Gastrocnemius medialis (tissue), 4 donors: ENCODE data around the gene SUCLG1. TPM values are rescaled to one million over a fixed set of nuclear protein-coding genes. Genes with fewer than 3 reads are reported as not detected.

Experiments used
- ATAC-seq, 2 donors: fragments of 150-250 bp; one replicate each; pipeline ENCODE4 v1.9.1; 2016
- DNase-seq, 2 donors: peaks; one replicate each; pipeline ENCODE4 v3.0.0-alpha.2; 2019
- H3K27ac ChIP-seq, 4 donors: fragments of 200-600 bp; sonication (generic); 1 replicate in 1 of 4; 2 replicates in 3 of 4; pipeline ENCODE4 v1.5.1; 2016 to 2018; ENCODE audit warnings: mild to moderate bottlenecking in 2 of 4, moderate library complexity in 1 of 4
- H3K27me3 ChIP-seq, 3 donors: fragments of 200-600 bp; sonication (generic) in 2 of 3; 1 replicate in 1 of 3; 2 replicates in 2 of 3; pipeline versions ENCODE4 v1.5.1 to v1.6.0; 2016 to 2019; ENCODE audit warnings: mild to moderate bottlenecking in 1 of 3, moderate library complexity in 1 of 3
- H3K36me3 ChIP-seq, 2 donors: fragments of 200-600 bp; sonication (generic) in 1 of 2; one replicate each; pipeline ENCODE4 v1.5.1; 2017 to 2018
- H3K4me1 ChIP-seq, 2 donors: fragments of 200-600 bp; sonication (generic) in 1 of 2; one replicate each; pipeline ENCODE4 v1.5.1; 2016 to 2017; ENCODE audit warnings: mild to moderate bottlenecking in 2 of 2
- H3K4me3 ChIP-seq, 4 donors: fragments of 200-600 bp; sonication (generic) in 3 of 4; 1 replicate in 1 of 4; 2 replicates in 3 of 4; pipeline ENCODE4 v1.5.1; 2016 to 2019; ENCODE audit warnings: mild to moderate bottlenecking in 2 of 4
- H3K9me3 ChIP-seq, 3 donors: fragments of 200-600 bp; sonication (generic) in 2 of 3; 1 replicate in 1 of 3; 2 replicates in 2 of 3; pipeline ENCODE4 v1.5.1; 2016 to 2019
- POLR2A ChIP-seq, 2 donors: fragments of 450-650 bp; IDR thresholded peaks; one replicate each; pipeline ENCODE4 v1.6.1; 2017; ENCODE audit warnings: antibody characterized with exemption in 2 of 2, mild to moderate bottlenecking in 2 of 2, moderate library complexity in 2 of 2
- in situ Hi-C, 4 donors: fragments of 200-750 bp; cut with MboI; loops; one replicate each; pipeline versions ENCODE4 v1.15.0 to v1.8.0; 2017; ENCODE audit warnings: low sequenced_read_pairs in 4 of 4
- intact Hi-C: fragments of 100-400 bp; cut with DNase I; formaldehyde crosslinking; loops from one replicate; pipeline ENCODE4 v1.15.1; 2023; ENCODE audit warnings: low total_unique reads
- total RNA-seq, 4 donors: library from RNA; depleted of rRNA; stranded (reverse); fragments of >200 nt; gene quantifications; one replicate each; pipeline versions ENCODE4 v1.1.0 to v1.2.3, GENCODE V29; 2016
- TF ChIP-seq, protein P1 (sequence below), 5 experiments: fragments of 450-650 bp in 3 of 5; fragments of 200-600 bp in 2 of 5; sonication (generic) in 2 of 5; IDR thresholded peaks in 4 of 5; conservative IDR thresholded peaks in 1 of 5; 1 replicate in 4 of 5; 2 replicates in 1 of 5; pipeline ENCODE4 v1.5.1; 2016 to 2019; ENCODE audit warnings: antibody characterized with exemption in 5 of 5, mild to moderate bottlenecking in 3 of 5, moderate library complexity in 3 of 5

Gene SUCLG1
- total RNA-seq, 4 donors from 2014 or later, result 96.9 to 136 (median 117) TPM

DNA sequence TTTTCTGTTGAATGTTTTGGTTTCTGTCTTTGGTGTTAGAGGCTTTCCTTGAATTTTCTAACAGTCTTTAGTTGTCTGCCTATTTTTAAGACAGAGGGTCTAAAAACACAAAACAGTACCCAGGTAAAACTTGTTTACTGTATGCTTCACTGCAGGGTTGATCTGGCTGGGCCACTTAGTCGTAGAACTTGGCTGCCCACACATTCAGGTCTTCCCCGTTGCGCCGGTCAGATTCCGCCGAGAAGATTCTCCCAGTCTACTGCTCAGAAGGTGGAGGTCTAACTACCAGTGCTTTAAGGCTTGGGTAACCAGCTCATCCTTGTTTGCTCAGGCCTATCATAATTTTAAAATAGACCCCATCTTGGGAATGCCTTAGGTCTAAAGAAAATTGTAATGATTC lies 32.7 kb upstream of the SUCLG1 start:
- Histone ChIP-seq H3K27ac (no peak overlapping the region), H3K36me3 (no peaks in the 10 kb centered on the region), H3K9me3 (no peaks in the 10 kb centered on the region), H3K4me3 (no peak overlapping the region), H3K27me3 (no peaks in the 10 kb centered on the region), H3K4me1 (no peaks in the 10 kb centered on the region)
- DNase-seq (no peak), ATAC-seq (no peak)
- in situ Hi-C loops, result loop anchor here in 3 of 4 donors (10.0 to 25.0 kb wide), 2 partner anchors 393 to 796 kb away; partner anchors contain the start of gene TRABD2A (in 3 of the 3)
- TF ChIP-seq, protein P1, sequence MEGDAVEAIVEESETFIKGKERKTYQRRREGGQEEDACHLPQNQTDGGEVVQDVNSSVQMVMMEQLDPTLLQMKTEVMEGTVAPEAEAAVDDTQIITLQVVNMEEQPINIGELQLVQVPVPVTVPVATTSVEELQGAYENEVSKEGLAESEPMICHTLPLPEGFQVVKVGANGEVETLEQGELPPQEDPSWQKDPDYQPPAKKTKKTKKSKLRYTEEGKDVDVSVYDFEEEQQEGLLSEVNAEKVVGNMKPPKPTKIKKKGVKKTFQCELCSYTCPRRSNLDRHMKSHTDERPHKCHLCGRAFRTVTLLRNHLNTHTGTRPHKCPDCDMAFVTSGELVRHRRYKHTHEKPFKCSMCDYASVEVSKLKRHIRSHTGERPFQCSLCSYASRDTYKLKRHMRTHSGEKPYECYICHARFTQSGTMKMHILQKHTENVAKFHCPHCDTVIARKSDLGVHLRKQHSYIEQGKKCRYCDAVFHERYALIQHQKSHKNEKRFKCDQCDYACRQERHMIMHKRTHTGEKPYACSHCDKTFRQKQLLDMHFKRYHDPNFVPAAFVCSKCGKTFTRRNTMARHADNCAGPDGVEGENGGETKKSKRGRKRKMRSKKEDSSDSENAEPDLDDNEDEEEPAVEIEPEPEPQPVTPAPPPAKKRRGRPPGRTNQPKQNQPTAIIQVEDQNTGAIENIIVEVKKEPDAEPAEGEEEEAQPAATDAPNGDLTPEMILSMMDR (IDR thresholded peaks at IDR 0.05 in 4 of 5, conservative IDR thresholded peaks at IDR 0.05 in 1 of 5), result no peak
- no peak for TF ChIP-seq POLR2A (IDR thresholded peaks at IDR 0.05)
- intact Hi-C loops, result no loop called here

DNA sequence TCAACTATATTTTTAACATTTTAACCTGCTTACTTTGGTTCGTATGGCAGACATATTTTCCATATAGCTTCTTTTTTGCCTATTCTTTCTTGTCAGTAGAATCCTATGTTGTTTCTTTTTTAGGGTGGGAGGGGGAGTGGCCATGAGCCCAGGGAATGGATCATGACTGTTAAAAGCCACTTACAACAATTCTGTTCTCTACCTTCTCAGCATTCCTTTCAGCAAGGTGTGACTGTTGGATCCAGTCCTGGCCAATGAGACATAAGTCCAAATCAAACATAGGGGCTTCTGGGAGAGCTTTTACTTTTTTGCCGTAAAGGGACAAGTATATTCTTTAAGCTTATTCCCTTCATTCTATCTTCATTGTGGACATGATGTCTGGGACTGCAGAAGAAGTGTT lies 32.2 kb upstream of the SUCLG1 start:
- no peak overlapping the region for H3K4me3 ChIP-seq
- intact Hi-C loops (no loop called here), in situ Hi-C loops (loop anchor here in 3 of 4 donors (10.0 to 25.0 kb wide), 2 partner anchors 394 to 796 kb away; partner anchors contain the start of gene TRABD2A (in 3 of the 3))
- DNase-seq (no peak), ATAC-seq (no peak)
- no peaks in the 10 kb centered on the region for H3K4me1 ChIP-seq
- H3K9me3 ChIP-seq, result no peaks in the 10 kb centered on the region
- H3K36me3 ChIP-seq, result no peaks in the 10 kb centered on the region
- no peak overlapping the region for H3K27ac ChIP-seq
- TF ChIP-seq, protein P1 (IDR thresholded peaks at IDR 0.05 in 4 of 5, conservative IDR thresholded peaks at IDR 0.05 in 1 of 5), result no peak
- TF ChIP-seq POLR2A (IDR thresholded peaks at IDR 0.05), result no peak
- no peaks in the 10 kb centered on the region for H3K27me3 ChIP-seq

GRCh38 chr2:84487298-84487996 lies 28.4 kb upstream of the SUCLG1 start:
- Histone ChIP-seq H3K4me3 (no peak overlapping the region), H3K4me1 (no peaks in the 10 kb centered on the region), H3K27me3 (no peaks in the 10 kb centered on the region), H3K36me3 (no peaks in the 10 kb centered on the region), H3K9me3 (no peaks in the 10 kb centered on the region), H3K27ac (no peak overlapping the region)
- intact Hi-C loops (no loop called here), in situ Hi-C loops (loop anchor here in 1 of 4 donors (25.0 kb wide), 1 partner anchor 800 kb away; no protein-coding TSS in a partner anchor)
- no peak for TF ChIP-seq POLR2A (IDR thresholded peaks at IDR 0.05)
- TF ChIP-seq, protein P1 (IDR thresholded peaks at IDR 0.05 in 4 of 5, conservative IDR thresholded peaks at IDR 0.05 in 1 of 5), result no peak
- ATAC-seq, result no peak
- DNase-seq, result no peak

- no peaks in the 10 kb centered on the region for H3K27me3 ChIP-seq
- H3K27ac ChIP-seq, result no peak overlapping the region
- no peaks in the 10 kb centered on the region for H3K36me3 ChIP-seq
- H3K4me3 ChIP-seq, result no peak overlapping the region
- DNase-seq (no peak), ATAC-seq (no peak)
- intact Hi-C loops (no loop called here), in situ Hi-C loops (loop anchor here in 1 of 4 donors (25.0 kb wide), 1 partner anchor 801 kb away; no protein-coding TSS in a partner anchor)
- H3K9me3 ChIP-seq, result no peaks in the 10 kb centered on the region
- TF ChIP-seq POLR2A (IDR thresholded peaks at IDR 0.05), result no peak
- TF ChIP-seq, protein P1 (IDR thresholded peaks at IDR 0.05 in 4 of 5, conservative IDR thresholded peaks at IDR 0.05 in 1 of 5), result no peak
- H3K4me1 ChIP-seq, result no peaks in the 10 kb centered on the region
Observed at GRCh38 chr2:84486441-84487115, 27.5 kb upstream of the SUCLG1 start.
